ENCODE measurements around the gene ANKRD2.

- TF ChIP-seq ZNF777 (tag by site-specific recombination; IDR thresholded peaks at IDR 0.05; ENCODE audit: borderline replicate concordance) = no peak
- no peak for TF ChIP-seq ZNF561 (tag by site-specific recombination; IDR thresholded peaks at IDR 0.05; ENCODE audit: borderline replicate concordance)
- TF ChIP-seq, protein P1, sequence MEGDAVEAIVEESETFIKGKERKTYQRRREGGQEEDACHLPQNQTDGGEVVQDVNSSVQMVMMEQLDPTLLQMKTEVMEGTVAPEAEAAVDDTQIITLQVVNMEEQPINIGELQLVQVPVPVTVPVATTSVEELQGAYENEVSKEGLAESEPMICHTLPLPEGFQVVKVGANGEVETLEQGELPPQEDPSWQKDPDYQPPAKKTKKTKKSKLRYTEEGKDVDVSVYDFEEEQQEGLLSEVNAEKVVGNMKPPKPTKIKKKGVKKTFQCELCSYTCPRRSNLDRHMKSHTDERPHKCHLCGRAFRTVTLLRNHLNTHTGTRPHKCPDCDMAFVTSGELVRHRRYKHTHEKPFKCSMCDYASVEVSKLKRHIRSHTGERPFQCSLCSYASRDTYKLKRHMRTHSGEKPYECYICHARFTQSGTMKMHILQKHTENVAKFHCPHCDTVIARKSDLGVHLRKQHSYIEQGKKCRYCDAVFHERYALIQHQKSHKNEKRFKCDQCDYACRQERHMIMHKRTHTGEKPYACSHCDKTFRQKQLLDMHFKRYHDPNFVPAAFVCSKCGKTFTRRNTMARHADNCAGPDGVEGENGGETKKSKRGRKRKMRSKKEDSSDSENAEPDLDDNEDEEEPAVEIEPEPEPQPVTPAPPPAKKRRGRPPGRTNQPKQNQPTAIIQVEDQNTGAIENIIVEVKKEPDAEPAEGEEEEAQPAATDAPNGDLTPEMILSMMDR (tag by site-specific recombination; IDR thresholded peaks at IDR 0.05) = no peak
- TF ChIP-seq ZNF670 (tag by site-specific recombination; IDR thresholded peaks at IDR 0.05; ENCODE audit: low read depth) = no peak
- TF ChIP-seq ZNF639 (tag by site-specific recombination; IDR thresholded peaks at IDR 0.05) = no peak
- no peak for TF ChIP-seq REST (tag by site-specific recombination; IDR thresholded peaks at IDR 0.05)
- no peak for TF ChIP-seq ZNF302 (tag by site-specific recombination; IDR thresholded peaks at IDR 0.05; ENCODE audit: low read depth)
- TF ChIP-seq ZNF138 (tag by site-specific recombination; IDR thresholded peaks at IDR 0.05; ENCODE audit: borderline replicate concordance) = no peak
- no peak for TF ChIP-seq PBX3 (CRISPR knock-in tag; IDR thresholded peaks at IDR 0.05)
- TF ChIP-seq YY1 (tag by site-specific recombination; IDR thresholded peaks at IDR 0.05) = no peak
- TF ChIP-seq GLI4 (tag by site-specific recombination; IDR thresholded peaks at IDR 0.05) = no peak
- TF ChIP-seq HOXA7 (CRISPR knock-in tag; IDR thresholded peaks at IDR 0.05; ENCODE audit: borderline replicate concordance) = no peak
- no peak for TF ChIP-seq ZEB2 (tag by site-specific recombination; IDR thresholded peaks at IDR 0.05)
- no peak for TF ChIP-seq PRDM10 (tag by site-specific recombination; IDR thresholded peaks at IDR 0.05)
Observed at GRCh38 chr10:97566336-97566996, 6.1 kb upstream of the ANKRD2 start.
